Mesodermal cell (in vitro differentiated cells): ENCODE data around the gene PHLPP2.

Experiments
- H3K27ac ChIP-seq: 2 replicates; pipeline ENCODE4 v1.7.0; 2013; ENCODE audit warnings: mild to moderate bottlenecking, low read depth, low read length, moderate library complexity; ENCODE audit not compliant: severe bottlenecking
- H3K36me3 ChIP-seq: 2 replicates; pipeline ENCODE4 v1.7.1; 2013; ENCODE audit warnings: mild to moderate bottlenecking, low read length, moderate library complexity; ENCODE audit not compliant: control insufficient read depth, insufficient read depth
- H3K4me1 ChIP-seq: one replicate; pipeline ENCODE4 v1.7.1; 2013; ENCODE audit warnings: mild to moderate bottlenecking, low read length; ENCODE audit not compliant: insufficient read depth, control insufficient read depth, poor library complexity, severe bottlenecking
- H3K4me3 ChIP-seq: 2 replicates; pipeline ENCODE4 v1.7.0; 2013; ENCODE audit warnings: low read length, control low read depth, mild to moderate bottlenecking; ENCODE audit not compliant: insufficient read depth, poor library complexity, severe bottlenecking; ENCODE audit errors: extremely low read depth
- H3K9me3 ChIP-seq: 2 replicates; pipeline ENCODE4 v1.7.1; 2013; ENCODE audit warnings: mild to moderate bottlenecking, low read length, moderate library complexity; ENCODE audit not compliant: control insufficient read depth
- WGBS, 2 experiments: methylation state at CpG; one replicate each; pipeline ENCODE4 v1.1.5; 2013; ENCODE audit warnings: missing lambda C conversion rate in 2 of 2; ENCODE audit not compliant: insufficient coverage in 2 of 2; 5-methylcytosine and 5-hydroxymethylcytosine counted together

The PHLPP2 gene

GRCh38 chr16:71748226-71748625, 23.7 kb upstream of the PHLPP2 start:
- no peak overlapping the region for H3K27ac ChIP-seq
- 100% methylated on average over 1 of the region's 4 CpGs; no CpG with 5 or more reads in 1 of the 2 experiments for WGBS, 2 experiments
- H3K9me3 ChIP-seq, result no peaks in the 10 kb centered on the region
- peaks cover 80% of the 10 kb centered on the region for H3K36me3 ChIP-seq
- no peaks in the 10 kb centered on the region for H3K4me1 ChIP-seq
- no peak overlapping the region for H3K4me3 ChIP-seq

GRCh38 chr16:71746442-71747046, 22.0 kb upstream of the PHLPP2 start:
- Histone ChIP-seq H3K9me3 (no peaks in the 10 kb centered on the region), H3K27ac (no peak overlapping the region), H3K4me3 (no peak overlapping the region), H3K36me3 (peaks cover 88% of the 10 kb centered on the region), H3K4me1 (no peaks in the 10 kb centered on the region)
- whole genome bisulfite sequencing, 2 experiments, result 72 to 75% methylated on average over 2 to 3 of the region's 7 CpGs

GRCh38 chr16:71738855-71739254, 14.4 kb upstream of the PHLPP2 start:
- Histone ChIP-seq H3K4me3 (no peak overlapping the region), H3K4me1 (no peaks in the 10 kb centered on the region), H3K9me3 (no peaks in the 10 kb centered on the region), H3K27ac (no peak overlapping the region), H3K36me3 (peaks cover 76% of the 10 kb centered on the region)
- 80 to 100% methylated on average over 1 of the region's 4 CpGs for WGBS, 2 experiments

- Histone ChIP-seq H3K36me3 (peaks cover 77% of the 10 kb centered on the region), H3K4me3 (no peak overlapping the region), H3K9me3 (no peaks in the 10 kb centered on the region), H3K27ac (no peak overlapping the region), H3K4me1 (no peaks in the 10 kb centered on the region)
- WGBS, 2 experiments, result 94 to 100% methylated on average over 2 to 6 of the region's 6 CpGs
Observed at GRCh38 chr16:71737501-71737900, 13.0 kb upstream of the PHLPP2 start.

GRCh38 chr16:71734511-71734910, 10.0 kb upstream of the PHLPP2 start:
- no peak overlapping the region for H3K27ac ChIP-seq
- 91 to 93% methylated on average over 4 of the region's 5 CpGs for WGBS, 2 experiments
- no peaks in the 10 kb centered on the region for H3K9me3 ChIP-seq
- H3K36me3 ChIP-seq, result peaks cover 70% of the 10 kb centered on the region
- no peaks in the 10 kb centered on the region for H3K4me1 ChIP-seq
- H3K4me3 ChIP-seq, result no peak overlapping the region

- WGBS, 2 experiments, result 100% methylated on average over 1 of the region's 3 CpGs
- Histone ChIP-seq H3K4me3 (no peak overlapping the region), H3K4me1 (no peaks in the 10 kb centered on the region), H3K27ac (no peak overlapping the region), H3K9me3 (no peaks in the 10 kb centered on the region), H3K36me3 (peaks cover 54% of the 10 kb centered on the region)
Observed at GRCh38 chr16:71732587-71732986, 8.1 kb upstream of the PHLPP2 start.

GRCh38 chr16:71727551-71728324, 3.2 kb upstream of the PHLPP2 start:
- Histone ChIP-seq H3K9me3 (no peaks in the 10 kb centered on the region), H3K4me3 (no peak overlapping the region), H3K36me3 (peaks cover 18% of the 10 kb centered on the region), H3K27ac (no peak overlapping the region), H3K4me1 (peaks cover 3% of the 10 kb centered on the region)
- WGBS, 2 experiments, result 78 to 93% methylated on average over 4 to 7 of the region's 8 CpGs

GRCh38 chr16:71726476-71727315, 2.2 kb upstream of the PHLPP2 start:
- Histone ChIP-seq H3K4me3 (no peak overlapping the region), H3K4me1 (peaks cover 11% of the 10 kb centered on the region), H3K9me3 (no peaks in the 10 kb centered on the region), H3K36me3 (peaks cover 8% of the 10 kb centered on the region), H3K27ac (no peak overlapping the region)
- 90 to 91% methylated on average over 1 to 2 of the region's 4 CpGs for WGBS, 2 experiments

GRCh38 chr16:71723537-71724319, 773 bp downstream of the PHLPP2 start:
- H3K4me1 ChIP-seq, result peaks cover 15% of the 10 kb centered on the region
- peak overlapping the region; percentile 67 for H3K27ac ChIP-seq
- H3K36me3 ChIP-seq, result peaks cover 7% of the 10 kb centered on the region
- H3K4me3 ChIP-seq, result peak overlapping the region; percentile 63
- H3K9me3 ChIP-seq, result no peaks in the 10 kb centered on the region
- WGBS, 2 experiments, result 0 to 1% methylated on average over 63 to 67 of the region's 104 CpGs
